Activated CD4-positive, alpha-beta memory T cell treated with anti-CD3 and anti-CD28 coated beads for 36 hours (primary cell): Measurements from ENCODE around the gene HERPUD2. TPM values are rescaled to one million over a fixed set of nuclear protein-coding genes. Genes with fewer than 3 reads are reported as not detected.
"Not testable (repeated sequence)": the region's sequence is repeated elsewhere in the genome, so short reads cannot be mapped to it uniquely, and the experiment has no call there.

ENCODE experiments used
- CTCF ChIA-PET: fragments of 350-600 bp; sonication (Branson Sonifier 250); formaldehyde crosslinking; loops from one replicate; lab custom pipeline; 2021; ENCODE audit warnings: antibody characterized with exemption, inconsistent platforms; lab: Charles Lee
- POLR2A ChIA-PET: fragments of 350-600 bp; sonication (Branson Sonifier 250); formaldehyde crosslinking; loops from one replicate; lab custom pipeline; 2021; ENCODE audit warnings: antibody characterized with exemption; lab: Charles Lee
- DNase-seq: peaks from one replicate; pipeline ENCODE4 v3.0.0-alpha.2; 2020
- H3K27ac Mint-ChIP-seq: one replicate; pipeline ENCODE4 v1.8.0; 2021; ENCODE audit warnings: mixed read lengths
- H3K27me3 Mint-ChIP-seq: one replicate; pipeline ENCODE4 v1.8.0; 2021; ENCODE audit warnings: mixed read lengths
- H3K36me3 Mint-ChIP-seq: one replicate; pipeline ENCODE4 v1.8.0; 2021; ENCODE audit warnings: mixed read lengths
- H3K4me1 Mint-ChIP-seq: one replicate; pipeline ENCODE4 v1.8.0; 2021; ENCODE audit warnings: low read depth, mixed read lengths
- H3K4me3 Mint-ChIP-seq: one replicate; pipeline ENCODE4 v1.8.0; 2021; ENCODE audit warnings: mild to moderate bottlenecking, mixed read lengths
- H3K9me3 Mint-ChIP-seq: one replicate; pipeline ENCODE4 v1.8.0; 2021; ENCODE audit warnings: mixed read lengths
- intact Hi-C: fragments of 100-400 bp; cut with micrococcal nuclease; formaldehyde crosslinking; loops from one replicate; pipeline ENCODE4 v1.15.1; 2023
- total RNA-seq, 2 experiments: library from RNA; stranded (reverse); gene quantifications; one replicate each; pipeline ENCODE4 v1.2.3, GENCODE V29; 2021

Gene HERPUD2
- total RNA-seq, 2 experiments from 2014 or later = 26.2 to 29.6 TPM

- intact Hi-C loops = no loop called here
- Mint-ChIP-seq H3K9me3 (no peaks in the 10 kb centered on the region), H3K27me3 (no peaks in the 10 kb centered on the region), H3K4me3 (no peak overlapping the region), H3K4me1 (no peaks in the 10 kb centered on the region), H3K36me3 (no peaks in the 10 kb centered on the region), H3K27ac (no peak overlapping the region)
- ChIA-PET CTCF (no interaction called here), POLR2A (interaction anchor here (0.6 kb wide), 1 partner anchor 564 kb away, joined by 4 read pairs; no protein-coding TSS in a partner anchor)
- no peak for DNase-seq
Measured at GRCh38 chr7:35599645-35600044, 95.3 kb downstream of the HERPUD2 start.

DNA sequence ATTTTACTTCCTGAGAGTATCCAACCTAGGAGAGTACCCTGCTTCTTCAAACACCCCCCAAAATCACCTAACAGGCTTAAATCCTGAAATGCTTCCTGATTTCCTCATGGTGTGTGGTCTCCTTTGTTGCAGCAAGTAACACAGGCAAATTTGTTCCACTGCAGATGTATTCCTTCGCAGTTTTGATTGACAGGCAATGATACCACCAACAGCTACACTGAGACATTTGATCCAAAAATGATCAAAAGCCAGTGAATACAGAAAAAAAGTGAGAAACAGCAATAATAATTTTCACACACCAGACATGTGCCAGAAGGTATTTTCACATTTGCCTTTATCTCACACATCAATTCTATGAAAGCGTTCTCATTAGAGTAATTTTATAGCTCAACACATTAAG, 95.9 kb downstream of the HERPUD2 start:
- no peak overlapping the region for H3K4me3 Mint-ChIP-seq
- no peak overlapping the region for H3K27ac Mint-ChIP-seq
- ChIA-PET POLR2A (interaction anchor here (0.6 kb wide), 1 partner anchor 563 kb away, joined by 4 read pairs; no protein-coding TSS in a partner anchor), CTCF (no interaction called here)
- intact Hi-C loops = no loop called here
- no peaks in the 10 kb centered on the region for H3K4me1 Mint-ChIP-seq
- H3K9me3 Mint-ChIP-seq = no peaks in the 10 kb centered on the region
- H3K36me3 Mint-ChIP-seq = no peaks in the 10 kb centered on the region
- no peaks in the 10 kb centered on the region for H3K27me3 Mint-ChIP-seq
- DNase-seq = no peak

DNA sequence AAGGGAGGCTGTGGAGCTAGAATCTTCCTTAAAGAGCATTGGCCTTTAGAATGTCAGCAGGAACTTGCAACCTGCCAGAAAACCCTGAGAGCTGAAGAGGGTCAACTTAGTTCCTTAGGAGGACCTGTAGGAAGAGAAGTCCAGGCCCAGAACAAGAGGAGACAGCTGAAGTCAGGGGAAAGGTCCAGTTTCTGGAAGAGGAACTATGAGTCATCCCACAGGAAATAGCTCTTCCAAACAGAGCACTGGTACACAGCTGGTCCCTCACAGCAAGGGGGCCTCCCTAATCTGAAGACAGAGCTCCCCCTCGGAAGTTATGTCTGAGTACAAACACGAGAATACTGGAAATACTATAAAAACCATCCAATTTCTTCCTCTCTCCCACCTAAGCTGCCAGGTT, 98.9 kb downstream of the HERPUD2 start:
- H3K4me3 Mint-ChIP-seq = no peak overlapping the region
- H3K4me1 Mint-ChIP-seq = no peaks in the 10 kb centered on the region
- no peaks in the 10 kb centered on the region for H3K36me3 Mint-ChIP-seq
- DNase-seq = no peak
- H3K27me3 Mint-ChIP-seq = no peaks in the 10 kb centered on the region
- ChIA-PET CTCF (interaction anchor here (1.1 kb wide), 1 partner anchor 29 kb away, joined by 5 read pairs; no protein-coding TSS in a partner anchor), POLR2A (no interaction called here)
- H3K9me3 Mint-ChIP-seq = no peaks in the 10 kb centered on the region
- intact Hi-C loops = no loop called here
- no peak overlapping the region for H3K27ac Mint-ChIP-seq

GRCh38 chr7:35593899-35594298, 101.0 kb downstream of the HERPUD2 start:
- no peak overlapping the region for H3K4me3 Mint-ChIP-seq
- H3K36me3 Mint-ChIP-seq = no peaks in the 10 kb centered on the region
- DNase-seq = peak; percentile 34
- ChIA-PET POLR2A (no interaction called here), CTCF (interaction anchor here (0.9 to 1.9 kb wide), 6 partner anchors 10 to 169 kb away, joined by 3 to 7 read pairs (median 3); no protein-coding TSS in a partner anchor)
- H3K27ac Mint-ChIP-seq = no peak overlapping the region
- no peaks in the 10 kb centered on the region for H3K4me1 Mint-ChIP-seq
- H3K9me3 Mint-ChIP-seq = no peaks in the 10 kb centered on the region
- intact Hi-C loops = no loop called here
- no peaks in the 10 kb centered on the region for H3K27me3 Mint-ChIP-seq

- Mint-ChIP-seq H3K27ac (no peak overlapping the region), H3K27me3 (no peaks in the 10 kb centered on the region), H3K36me3 (no peaks in the 10 kb centered on the region), H3K4me3 (no peak overlapping the region), H3K4me1 (no peaks in the 10 kb centered on the region), H3K9me3 (no peaks in the 10 kb centered on the region)
- intact Hi-C loops = no loop called here
- CTCF ChIA-PET = no interaction called here
- no peak for DNase-seq
- POLR2A ChIA-PET = no interaction called here
Measured at GRCh38 chr7:35588647-35589046, 106.3 kb downstream of the HERPUD2 start.

DNA sequence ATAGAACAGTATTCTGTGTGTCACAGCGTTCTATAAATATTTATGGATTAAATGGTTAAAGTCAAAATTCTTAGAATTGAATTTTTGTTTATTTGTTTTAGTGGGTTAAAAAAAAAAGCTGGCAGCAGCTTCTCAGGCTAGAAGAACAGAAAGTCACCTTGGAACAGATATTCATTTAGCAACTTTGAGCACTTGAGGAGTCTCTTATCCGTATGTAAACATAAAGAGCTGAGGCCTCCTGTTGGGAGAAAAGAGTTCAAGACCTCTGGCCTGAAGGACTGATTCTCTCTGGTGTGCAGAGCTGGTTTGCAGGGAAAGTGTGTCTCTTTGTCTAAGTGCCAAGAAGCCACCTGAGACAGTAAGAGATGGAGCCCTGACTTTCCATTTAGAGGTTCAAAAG, 109.9 kb downstream of the HERPUD2 start:
- POLR2A ChIA-PET = no interaction called here
- DNase-seq = no peak
- no peak overlapping the region for H3K27ac Mint-ChIP-seq
- no peaks in the 10 kb centered on the region for H3K27me3 Mint-ChIP-seq
- no peaks in the 10 kb centered on the region for H3K4me1 Mint-ChIP-seq
- CTCF ChIA-PET = interaction anchor here (0.7 kb wide), 1 partner anchor 699 kb away, joined by 4 read pairs; no protein-coding TSS in a partner anchor
- H3K4me3 Mint-ChIP-seq = no peak overlapping the region
- intact Hi-C loops = no loop called here
- no peaks in the 10 kb centered on the region for H3K36me3 Mint-ChIP-seq
- H3K9me3 Mint-ChIP-seq = no peaks in the 10 kb centered on the region

- CTCF ChIA-PET = interaction anchor here (1.1 to 1.2 kb wide), 2 partner anchors 9 to 64 kb away, joined by 4 to 7 read pairs; no protein-coding TSS in a partner anchor
- DNase-seq, H3K36me3 Mint-ChIP-seq, H3K9me3 Mint-ChIP-seq, intact Hi-C loops, H3K4me3 Mint-ChIP-seq, POLR2A ChIA-PET, H3K27ac Mint-ChIP-seq, H3K27me3 Mint-ChIP-seq, H3K4me1 Mint-ChIP-seq: not testable (repeated sequence)
Measured at GRCh38 chr7:35584533-35584932, 110.4 kb downstream of the HERPUD2 start.

Other genes with a start within 250 kb of the HERPUD2 start
- gene SEPTIN7, start 105.9 kb upstream of the HERPUD2 start, total RNA-seq = 100 to 1,000 TPM; 227 to 232 TPM